GM04503 (cell line): Measurements from ENCODE around the gene BANK1.

Source experiments
- DNase-seq: peaks from one replicate; pipeline ENCODE4 v3.0.0-alpha.2; 2012; ENCODE audit warnings: low read depth

Gene BANK1

GRCh38 chr4:101813604-101814003, 23.1 kb downstream of the BANK1 start:
- no peak for DNase-seq

DNA sequence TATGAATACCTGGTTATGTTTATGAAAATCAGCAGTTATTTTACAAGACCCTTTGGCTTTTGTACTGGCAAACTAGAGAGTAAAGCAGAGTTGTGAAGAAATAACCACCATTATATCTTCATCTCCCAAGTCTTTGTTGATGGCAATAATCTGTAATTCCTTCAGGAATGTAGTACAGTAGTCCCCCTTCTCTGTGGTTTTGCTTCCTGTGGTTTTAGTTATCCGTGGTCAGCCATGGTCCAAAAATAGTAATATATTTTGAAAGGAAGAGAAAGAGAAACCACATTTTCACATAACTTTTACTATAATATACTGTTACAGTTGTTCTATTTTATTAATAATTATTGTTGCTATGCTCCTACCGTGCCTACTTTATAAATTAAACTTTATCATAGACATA, 27.8 kb downstream of the BANK1 start:
- peak; percentile 3 for DNase-seq

GRCh38 chr4:101823864-101824263, 33.3 kb downstream of the BANK1 start:
- no peak for DNase-seq

DNA sequence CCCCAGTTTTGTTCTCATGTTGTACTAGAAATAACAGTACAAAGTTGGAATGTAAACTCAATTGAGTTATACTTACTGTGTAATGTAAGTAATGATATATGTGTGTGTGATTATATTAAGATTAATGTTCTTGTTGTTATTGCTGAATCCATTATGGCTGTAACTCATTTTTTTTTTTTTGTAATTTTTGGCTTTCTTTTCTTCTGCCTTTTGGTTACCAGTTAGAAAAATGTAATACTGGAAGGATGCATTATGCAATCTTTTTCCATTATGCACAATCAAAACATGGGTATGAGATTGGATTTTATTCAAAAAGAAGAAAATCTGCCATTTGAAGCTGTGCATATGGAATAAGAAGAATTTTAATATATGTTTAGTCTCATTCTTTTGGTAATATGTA, 34.0 kb downstream of the BANK1 start:
- DNase-seq = no peak

- DNase-seq = no peak
These were observed 35.4 kb downstream of the BANK1 start for GRCh38 chr4:101825953-101826352.

GRCh38 chr4:101831816-101832215, 41.3 kb downstream of the BANK1 start:
- no peak for DNase-seq

DNA sequence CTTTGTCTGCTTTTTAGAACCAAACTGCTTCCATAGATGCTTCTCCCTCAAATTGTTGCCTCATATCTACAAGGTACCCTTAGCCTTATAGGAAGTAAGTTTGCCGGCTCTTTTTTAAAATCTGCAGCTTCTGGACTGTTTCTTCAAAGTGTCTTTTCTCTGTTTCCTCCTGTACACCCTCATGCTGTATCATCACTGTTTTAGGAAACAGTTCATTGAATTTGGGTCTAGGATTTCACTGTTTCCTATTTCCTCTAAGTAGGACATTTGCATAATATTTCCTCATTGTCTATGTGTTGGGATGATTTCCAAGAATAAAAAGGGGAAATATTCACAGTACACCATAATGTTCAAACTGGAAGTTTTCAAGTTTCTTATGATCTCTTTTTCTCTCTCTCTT, 43.0 kb downstream of the BANK1 start:
- DNase-seq = no peak

DNA sequence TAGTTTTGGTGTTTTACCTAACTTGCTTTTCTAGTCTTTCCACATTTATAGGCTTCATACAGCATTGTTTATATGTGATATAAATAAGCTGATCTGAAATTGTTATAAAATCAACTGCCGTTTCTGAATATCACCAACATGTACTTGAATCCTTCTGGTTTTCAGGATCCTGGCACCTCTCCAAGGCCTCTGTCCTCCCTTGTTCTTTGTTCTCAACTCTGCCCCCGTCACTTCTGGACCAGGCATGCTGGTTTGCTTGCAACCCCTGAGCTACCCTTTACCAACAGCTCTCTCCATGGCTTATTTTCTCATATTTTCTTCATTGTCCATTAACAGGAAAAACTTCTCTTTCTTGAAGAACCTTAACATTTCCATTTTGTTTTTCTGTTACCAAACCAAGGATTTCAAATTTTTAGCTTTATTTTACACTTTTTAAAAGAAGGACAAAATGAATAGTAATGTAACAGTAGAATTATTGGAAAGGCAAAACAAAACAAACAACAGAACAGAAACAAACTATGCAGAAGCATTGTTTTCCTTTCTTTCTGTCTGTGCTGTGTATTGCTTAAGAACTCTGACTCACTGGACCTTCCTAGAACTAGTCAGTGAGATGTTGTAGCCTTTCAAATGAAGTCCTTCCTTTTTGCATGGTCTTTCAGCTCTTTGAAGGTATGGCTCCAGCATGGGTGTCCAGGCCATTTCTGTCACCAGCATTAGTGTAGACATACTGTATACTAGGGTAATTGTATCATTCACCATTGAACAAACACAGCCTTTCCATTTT, 44.8 kb downstream of the BANK1 start:
- peak; percentile 4 for DNase-seq

GRCh38 chr4:101843054-101843453, 52.5 kb downstream of the BANK1 start:
- DNase-seq = no peak

GRCh38 chr4:101846550-101846949, 56.0 kb downstream of the BANK1 start:
- DNase-seq = no peak

GRCh38 chr4:101850698-101851097, 60.2 kb downstream of the BANK1 start:
- DNase-seq = no peak

- no peak for DNase-seq
These were observed 61.1 kb downstream of the BANK1 start for GRCh38 chr4:101851672-101852071.

DNA sequence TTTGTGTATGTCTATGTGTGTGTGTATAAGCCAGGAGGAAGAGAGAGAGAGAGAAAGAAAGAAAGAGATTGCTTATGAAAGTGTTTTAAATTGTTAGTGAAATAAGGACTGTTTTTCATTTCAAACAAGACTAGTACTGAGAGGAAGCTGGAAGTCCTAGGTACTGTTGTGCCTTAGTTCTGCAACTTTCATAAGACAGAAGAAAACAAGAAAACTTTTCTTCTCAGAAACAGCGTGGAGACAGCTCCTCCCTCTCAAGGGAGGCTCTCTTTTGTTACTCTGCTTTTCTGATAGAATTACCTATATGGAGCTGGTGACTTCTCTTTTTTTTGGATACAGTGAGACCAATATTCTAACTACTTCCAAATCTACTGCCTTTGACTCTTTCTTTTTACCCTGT, 62.5 kb downstream of the BANK1 start:
- DNase-seq = no peak

- peak; percentile 4 for DNase-seq
These were observed 63.2 kb downstream of the BANK1 start for GRCh38 chr4:101853691-101854090.

- DNase-seq = no peak
These were observed 64.7 kb downstream of the BANK1 start for GRCh38 chr4:101855239-101855638.

DNA sequence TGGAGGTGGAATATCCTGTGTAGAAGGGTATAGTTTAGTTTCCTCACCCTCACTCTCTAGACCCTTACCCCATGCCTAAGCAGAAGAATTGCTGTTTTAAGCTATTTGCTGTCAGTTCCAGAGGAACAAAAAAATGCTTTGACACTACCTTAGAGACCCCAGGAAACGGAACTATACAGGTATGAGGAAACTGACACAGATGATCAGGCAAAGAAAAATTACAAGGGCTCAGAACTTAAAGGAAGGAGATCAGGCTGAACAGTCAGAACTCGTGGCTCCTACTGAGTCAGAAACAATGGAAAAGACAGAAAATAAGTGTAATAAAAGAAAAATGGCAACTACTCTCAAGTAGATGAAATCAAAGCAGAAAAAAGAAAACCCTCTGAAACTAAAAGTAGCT, 65.6 kb downstream of the BANK1 start:
- no peak for DNase-seq

DNA sequence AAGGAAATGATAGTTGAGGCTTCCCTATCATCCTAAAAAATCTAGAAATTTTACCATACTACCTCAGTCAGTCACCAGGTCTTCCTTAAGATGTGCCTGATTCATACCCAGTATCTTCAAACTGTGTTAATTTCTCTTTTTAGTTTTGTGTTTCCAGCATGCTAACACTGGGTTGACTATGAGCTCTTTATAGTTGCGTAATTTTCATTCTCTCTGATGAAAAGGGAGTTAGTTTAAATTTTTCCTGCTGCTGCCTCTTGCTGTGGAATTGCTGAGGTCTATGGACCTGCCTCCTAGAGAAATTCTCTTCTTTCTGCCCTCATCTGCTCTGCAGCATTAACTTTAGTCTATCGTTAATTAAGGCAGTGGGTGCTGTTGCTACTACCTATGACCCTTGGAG, 66.6 kb downstream of the BANK1 start:
- no peak for DNase-seq

GRCh38 chr4:101858641-101859040, 68.1 kb downstream of the BANK1 start:
- no peak for DNase-seq

- no peak for DNase-seq
These were observed 72.1 kb downstream of the BANK1 start for GRCh38 chr4:101862595-101862994.

DNA sequence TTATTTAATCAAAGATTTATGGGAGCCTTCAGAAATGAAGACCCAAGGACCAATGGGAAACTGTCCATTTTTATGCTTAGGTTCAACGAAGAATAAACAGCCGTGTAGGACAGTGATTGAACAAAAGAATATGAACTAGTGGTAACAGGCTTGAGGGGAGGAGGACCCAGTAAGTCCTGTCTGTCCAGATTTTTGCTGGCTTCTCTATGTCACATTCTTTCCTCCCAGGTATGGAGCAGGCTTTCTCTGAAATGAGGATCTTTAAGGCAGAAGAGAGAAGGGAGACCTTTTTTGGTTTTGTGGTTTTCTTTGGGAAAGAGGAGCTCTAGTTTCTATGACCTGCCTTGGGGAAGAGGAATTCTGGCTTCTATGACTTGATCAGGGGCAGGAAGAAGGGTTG, 74.1 kb downstream of the BANK1 start:
- no peak for DNase-seq

DNA sequence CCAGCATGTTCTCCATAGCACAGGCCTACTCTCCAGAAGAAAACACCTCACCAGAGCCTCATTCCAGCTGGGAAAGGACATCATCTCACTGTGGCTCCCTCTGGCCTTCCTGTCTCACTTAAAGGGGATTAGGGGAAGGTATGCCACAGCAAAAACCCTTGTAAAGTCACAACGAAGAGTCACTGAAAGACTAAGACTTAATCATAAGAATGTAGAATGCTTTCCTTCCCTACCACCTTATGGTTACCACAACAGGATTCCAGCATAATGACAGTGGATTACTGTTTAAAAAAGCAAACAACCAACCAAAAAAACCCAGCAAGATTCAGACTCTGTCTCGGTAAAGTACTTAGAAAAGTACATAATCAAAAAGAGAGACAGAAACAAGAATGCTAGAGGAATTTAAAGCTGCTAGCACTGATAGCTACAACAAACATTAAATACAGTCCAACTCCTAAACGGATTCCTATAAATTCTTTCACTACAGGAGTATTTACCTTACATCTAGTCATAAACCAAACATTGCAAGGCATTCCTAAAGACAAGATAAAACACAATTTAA, 75.1 kb downstream of the BANK1 start:
- peak; percentile 11 for DNase-seq

DNA sequence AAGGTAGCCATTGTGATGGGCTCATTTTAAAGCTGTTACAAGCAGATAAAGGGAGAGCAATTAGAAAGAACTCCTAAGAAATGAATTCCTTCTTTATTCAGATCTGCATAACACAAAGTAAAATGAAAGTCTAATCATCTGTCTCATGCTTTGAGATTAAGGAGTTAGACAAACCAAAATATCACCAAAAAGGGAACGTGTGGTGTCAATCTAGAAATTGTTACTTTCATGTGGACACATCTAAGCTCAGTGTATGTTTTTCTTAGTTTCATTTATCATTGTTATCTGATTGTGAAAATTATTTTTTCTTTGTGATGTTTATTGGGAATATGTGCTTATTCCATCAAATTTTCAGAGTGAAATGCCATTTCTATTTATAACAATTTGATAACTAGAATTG, 80.3 kb downstream of the BANK1 start:
- no peak for DNase-seq

- no peak for DNase-seq
These were observed 81.6 kb downstream of the BANK1 start for GRCh38 chr4:101871962-101872676.
